Astrocyte of the cerebellum (primary cell): ENCODE measurements around the gene BHLHE23.

ENCODE experiments used
- DNase-seq: peaks from one replicate; pipeline ENCODE4 v3.0.0-alpha.2; 2011; ENCODE audit warnings: low read depth
- H3K4me3 ChIP-seq: 2 replicates; pipeline ENCODE4 v1.5.1; 2011; ENCODE audit warnings: mild to moderate bottlenecking, low read depth, low read length, moderate library complexity
- CTCF ChIP-seq: IDR thresholded peaks from 2 replicates; pipeline ENCODE4 v1.5.1; 2012; ENCODE audit warnings: low read length, low read depth, moderate library complexity, mild to moderate bottlenecking; ENCODE audit errors: missing control alignments
- in situ Hi-C: cut with HindIII; loops from 2 replicates; pipeline ENCODE4 v1.10.0; 2017; ENCODE audit warnings: low sequenced_read_pairs

BHLHE23 gene

DNA sequence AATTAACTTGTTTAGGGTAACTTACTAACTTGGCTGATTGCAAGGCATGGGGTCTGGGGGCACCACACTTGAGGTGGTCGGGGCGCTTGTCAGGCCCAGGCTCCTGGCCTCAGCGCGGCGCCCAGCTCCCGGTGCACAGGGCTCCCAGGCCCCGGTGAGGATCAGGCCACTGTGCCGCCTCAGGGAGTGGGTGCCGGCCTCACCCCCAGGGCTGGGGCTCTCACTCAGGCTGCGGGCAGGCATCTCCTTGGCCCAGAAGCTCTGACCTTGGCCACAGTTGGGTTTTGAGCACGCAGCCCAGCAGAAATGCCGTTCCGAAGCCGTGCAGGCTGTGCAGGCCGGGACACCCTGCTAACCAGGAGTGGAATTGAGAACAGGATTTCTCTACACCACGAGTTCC lies 37.8 kb upstream of the BHLHE23 start:
- TF ChIP-seq CTCF = no peak
- in situ Hi-C loops = no loop called here
- no peak for DNase-seq
- no peak overlapping the region for H3K4me3 ChIP-seq

- in situ Hi-C loops = no loop called here
- no peak for TF ChIP-seq CTCF
- no peak for DNase-seq
These were observed 37.4 kb upstream of the BHLHE23 start for GRCh38 chr20:63044204-63044600.

DNA sequence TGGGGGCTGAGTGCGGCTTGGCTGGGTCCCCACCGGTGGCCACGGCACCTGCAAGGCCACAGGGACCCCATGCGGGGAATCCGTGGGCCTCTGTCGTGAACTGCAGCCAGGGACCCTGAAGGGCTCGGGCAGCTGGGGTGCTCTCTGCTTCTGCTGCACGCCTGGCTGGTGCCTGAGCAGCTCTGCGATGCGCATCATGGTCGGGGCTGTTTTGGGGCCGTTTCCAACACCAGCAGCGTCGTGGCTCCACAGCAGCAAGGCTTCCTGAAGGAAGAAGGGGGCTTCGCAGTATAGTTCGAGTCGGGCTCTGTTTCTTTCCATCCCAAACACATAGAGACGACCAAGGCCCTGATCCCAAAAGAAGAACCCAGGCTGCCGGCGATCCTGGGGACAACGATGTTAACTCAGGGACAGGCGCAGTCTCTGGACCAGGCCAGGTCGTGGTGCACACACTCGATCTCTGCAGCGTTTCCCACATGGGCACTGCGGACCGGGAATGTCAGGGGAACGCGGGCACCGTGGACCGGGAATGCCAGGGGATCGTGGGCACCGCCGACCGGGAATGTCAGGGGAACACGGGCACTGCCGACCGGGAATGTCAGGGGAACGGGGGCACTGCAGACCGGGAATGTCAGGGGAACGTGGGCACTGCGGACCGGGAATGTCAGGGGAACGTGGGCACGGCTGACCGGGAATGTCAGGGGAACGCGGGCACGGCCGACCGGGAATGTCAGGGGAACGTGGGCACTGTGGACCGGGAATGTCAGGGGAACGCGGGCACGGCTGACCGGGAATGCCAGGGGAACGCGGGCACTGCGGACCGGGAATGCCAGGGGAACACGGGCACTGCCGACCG lies 36.8 kb upstream of the BHLHE23 start:
- no peak overlapping the region for H3K4me3 ChIP-seq
- in situ Hi-C loops = no loop called here
- TF ChIP-seq CTCF = no peak
- DNase-seq = no peak

More at GRCh38 chr20:63044204-63044600, 37.4 kb upstream of the BHLHE23 start:
- no peak overlapping the region for H3K4me3 ChIP-seq

DNA sequence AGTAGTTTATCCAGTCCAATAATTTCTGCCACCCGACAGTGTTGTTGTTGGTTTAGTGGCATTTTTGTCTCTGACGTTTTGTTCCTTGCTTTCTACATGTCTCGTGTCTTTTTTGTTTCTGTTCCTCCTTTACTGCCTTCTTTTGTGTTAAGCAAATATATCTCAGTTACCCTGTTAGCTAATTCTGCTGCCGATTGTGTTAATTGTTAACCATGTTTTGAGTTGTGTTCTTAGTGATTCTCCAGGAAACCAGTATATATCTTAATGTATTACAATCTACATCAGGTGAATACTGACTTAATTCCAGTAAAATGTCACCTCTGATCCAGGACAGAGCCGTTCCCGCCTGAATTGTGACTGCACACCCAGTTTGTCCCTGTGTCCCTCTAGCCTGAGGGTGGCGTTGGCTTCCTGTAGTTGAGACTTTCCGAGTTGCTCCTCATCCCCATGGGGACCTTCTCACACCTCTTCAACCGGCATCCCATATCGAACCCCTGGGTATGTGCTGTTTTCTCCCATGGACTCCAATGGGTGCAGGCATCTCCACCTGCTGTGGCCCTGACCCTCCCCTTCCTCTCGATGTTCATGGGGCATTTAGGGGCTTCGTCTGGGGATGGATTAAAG lies 35.8 kb upstream of the BHLHE23 start:
- in situ Hi-C loops = no loop called here
- no peak for TF ChIP-seq CTCF
- DNase-seq = no peak
- no peak overlapping the region for H3K4me3 ChIP-seq

- no peak for DNase-seq
- in situ Hi-C loops = no loop called here
- no peak overlapping the region for H3K4me3 ChIP-seq
- TF ChIP-seq CTCF = no peak
These were observed 35.0 kb upstream of the BHLHE23 start for GRCh38 chr20:63041776-63042175.

- no peak for TF ChIP-seq CTCF
- no peak for DNase-seq
- no peak overlapping the region for H3K4me3 ChIP-seq
- in situ Hi-C loops = no loop called here
These were observed 31.0 kb upstream of the BHLHE23 start for GRCh38 chr20:63037669-63038268.
